Measurements from ENCODE around the gene DOC2A. TPM values are rescaled to one million over a fixed set of nuclear protein-coding genes. Genes with fewer than 3 reads are reported as not detected.
"Not testable (repeated sequence)": the region's sequence is repeated elsewhere in the genome, so short reads cannot be mapped to it uniquely, and the experiment has no call there.

DOC2A gene
- total and polyA plus RNA-seq, 10 donors, result 0.74 to 4.8 (median 2.5) TPM

DNA sequence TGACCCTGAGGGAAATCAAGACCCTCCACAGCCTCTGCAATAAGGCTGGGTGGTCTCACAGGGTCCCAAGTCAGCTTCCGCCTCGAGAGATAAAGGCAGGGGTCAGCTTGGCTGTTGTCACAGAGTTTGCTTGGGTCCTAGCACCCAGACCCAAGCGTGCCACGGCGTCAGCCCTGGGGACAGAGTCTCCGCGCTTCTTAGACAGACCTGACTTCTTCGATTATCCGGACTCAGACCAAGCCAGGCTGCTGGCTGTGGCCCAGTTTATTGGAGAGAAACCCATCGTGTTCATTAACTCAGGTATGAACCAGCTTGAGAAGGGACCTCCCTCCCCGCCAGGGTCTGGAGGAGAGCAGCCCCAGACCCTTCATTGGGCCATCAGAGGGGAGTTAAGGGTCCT, 12.8 kb upstream of the DOC2A start:
- intact Hi-C loops (cut with DNase I; ENCODE audit: low total_unique reads), result loop anchor here (5.0 kb wide), 1 partner anchor 321 kb away; no protein-coding TSS in a partner anchor
- Histone ChIP-seq H3K4me3 (no peak overlapping the region), H3K4me1 (peaks cover 0 to 18% (median 15%) of the 10 kb centered on the region in 6 donors), H3K27ac (no peak overlapping the region), H3K36me3 (no peaks in the 10 kb centered on the region), H3K9me3 (no peaks in the 10 kb centered on the region), H3K27me3 (replicated peaks in 1 of 7) (peaks cover 0 to 49% (median 8%) of the 10 kb centered on the region in 7 donors)
- no peak for DNase-seq
- 82 to 90% (median 88%) methylated on average over 11 of the region's 11 CpGs for WGBS, 5 donors
- TF ChIP-seq, protein P1, sequence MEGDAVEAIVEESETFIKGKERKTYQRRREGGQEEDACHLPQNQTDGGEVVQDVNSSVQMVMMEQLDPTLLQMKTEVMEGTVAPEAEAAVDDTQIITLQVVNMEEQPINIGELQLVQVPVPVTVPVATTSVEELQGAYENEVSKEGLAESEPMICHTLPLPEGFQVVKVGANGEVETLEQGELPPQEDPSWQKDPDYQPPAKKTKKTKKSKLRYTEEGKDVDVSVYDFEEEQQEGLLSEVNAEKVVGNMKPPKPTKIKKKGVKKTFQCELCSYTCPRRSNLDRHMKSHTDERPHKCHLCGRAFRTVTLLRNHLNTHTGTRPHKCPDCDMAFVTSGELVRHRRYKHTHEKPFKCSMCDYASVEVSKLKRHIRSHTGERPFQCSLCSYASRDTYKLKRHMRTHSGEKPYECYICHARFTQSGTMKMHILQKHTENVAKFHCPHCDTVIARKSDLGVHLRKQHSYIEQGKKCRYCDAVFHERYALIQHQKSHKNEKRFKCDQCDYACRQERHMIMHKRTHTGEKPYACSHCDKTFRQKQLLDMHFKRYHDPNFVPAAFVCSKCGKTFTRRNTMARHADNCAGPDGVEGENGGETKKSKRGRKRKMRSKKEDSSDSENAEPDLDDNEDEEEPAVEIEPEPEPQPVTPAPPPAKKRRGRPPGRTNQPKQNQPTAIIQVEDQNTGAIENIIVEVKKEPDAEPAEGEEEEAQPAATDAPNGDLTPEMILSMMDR (IDR thresholded peaks at IDR 0.05 in 8 of 11, conservative IDR thresholded peaks at IDR 0.05 in 3 of 11), result no peak
- no peak for TF ChIP-seq POLR2A (IDR thresholded peaks at IDR 0.05)

DNA sequence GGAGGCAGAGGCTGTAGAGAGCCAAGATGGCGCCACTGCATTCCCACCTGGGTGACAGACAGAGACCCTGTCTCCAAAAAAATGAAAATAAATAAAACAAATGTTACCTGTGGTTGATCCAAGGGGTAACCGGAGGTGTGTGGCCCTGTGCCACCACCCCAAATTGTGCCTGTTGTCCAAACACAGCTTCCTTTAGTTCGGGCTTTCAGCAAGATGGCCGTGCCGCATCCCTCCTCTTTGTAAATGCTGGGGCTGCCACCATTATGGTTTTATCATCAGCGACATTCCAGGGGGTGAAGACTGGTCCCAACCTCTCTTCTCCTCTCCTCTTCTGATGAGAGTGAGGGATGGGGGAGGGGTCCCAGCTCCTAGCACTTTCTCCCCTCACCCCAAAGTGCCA, 12.1 kb upstream of the DOC2A start, which contains the start of gene C16orf92:
Gene C16orf92, plus strand, starts transcription at position 312 of the 400 bp plus-strand sequence. CDS start 143 bp downstream, outside the sequence.
- TF ChIP-seq, protein P1 (IDR thresholded peaks at IDR 0.05 in 8 of 11, conservative IDR thresholded peaks at IDR 0.05 in 3 of 11), result no peak
- no peak for TF ChIP-seq POLR2AphosphoS5 (IDR thresholded peaks at IDR 0.05)
- no peak for TF ChIP-seq POLR2A (IDR thresholded peaks at IDR 0.05)
- no peak for DNase-seq
- no peak within 1 kb of the TSS for H3K4me3 ChIP-seq
- no peaks in the 10 kb centered on the region for H3K36me3 ChIP-seq
- H3K4me1 ChIP-seq, result peaks cover 0 to 18% (median 15%) of the 10 kb centered on the region in 6 donors
- H3K27ac ChIP-seq, result no peak within 1 kb of the TSS
- intact Hi-C loops (cut with DNase I; ENCODE audit: low total_unique reads), result loop anchor here (5.0 kb wide), 1 partner anchor 321 kb away; no protein-coding TSS in a partner anchor
- no peaks in the 10 kb centered on the region for H3K9me3 ChIP-seq
- 78 to 95% (median 90%) methylated on average over 6 of the region's 6 CpGs for WGBS, 5 donors
- peaks cover 0 to 42% (median 3%) of the 10 kb centered on the region in 7 donors for H3K27me3 ChIP-seq (replicated peaks in 1 of 7)

DNA sequence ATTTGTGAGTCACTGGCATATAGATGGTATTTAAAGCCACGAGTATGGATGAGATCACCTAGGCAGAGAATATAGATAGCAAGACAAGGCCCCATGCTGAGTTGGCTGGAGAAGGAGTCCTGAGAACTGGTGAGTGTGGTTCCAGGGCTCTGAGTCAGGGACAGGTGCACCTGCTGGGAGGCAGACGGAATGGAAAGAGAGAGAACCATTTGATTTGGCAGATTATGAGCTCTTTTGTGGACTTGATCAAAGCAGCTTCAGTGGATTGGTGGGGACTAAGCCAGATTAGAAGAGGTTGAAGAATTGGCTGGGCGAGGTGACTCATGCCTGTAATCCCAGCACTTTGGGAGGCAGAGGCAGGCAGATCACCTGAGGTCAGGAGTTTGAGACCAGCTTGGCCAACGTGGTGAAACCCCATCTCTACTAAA, 7.9 kb upstream of the DOC2A start:
- H3K36me3 ChIP-seq, result no peaks in the 10 kb centered on the region
- H3K4me1 ChIP-seq, result peaks cover 0 to 18% (median 15%) of the 10 kb centered on the region in 6 donors
- WGBS, 5 donors, result 66 to 82% (median 78%) methylated on average over 4 of the region's 4 CpGs
- DNase-seq, result no peak
- H3K27me3 ChIP-seq (replicated peaks in 1 of 7), result peaks cover 0 to 1% (median 0%) of the 10 kb centered on the region in 7 donors
- intact Hi-C loops (cut with DNase I; ENCODE audit: low total_unique reads), result no loop called here
- no peak overlapping the region for H3K4me3 ChIP-seq
- H3K9me3 ChIP-seq, result no peaks in the 10 kb centered on the region
- TF ChIP-seq POLR2A (IDR thresholded peaks at IDR 0.05) (no peak), POLR2AphosphoS5 (IDR thresholded peaks at IDR 0.05) (no peak)
- TF ChIP-seq, protein P1 (IDR thresholded peaks at IDR 0.05 in 8 of 11, conservative IDR thresholded peaks at IDR 0.05 in 3 of 11), result no peak
- no peak overlapping the region for H3K27ac ChIP-seq

DNA sequence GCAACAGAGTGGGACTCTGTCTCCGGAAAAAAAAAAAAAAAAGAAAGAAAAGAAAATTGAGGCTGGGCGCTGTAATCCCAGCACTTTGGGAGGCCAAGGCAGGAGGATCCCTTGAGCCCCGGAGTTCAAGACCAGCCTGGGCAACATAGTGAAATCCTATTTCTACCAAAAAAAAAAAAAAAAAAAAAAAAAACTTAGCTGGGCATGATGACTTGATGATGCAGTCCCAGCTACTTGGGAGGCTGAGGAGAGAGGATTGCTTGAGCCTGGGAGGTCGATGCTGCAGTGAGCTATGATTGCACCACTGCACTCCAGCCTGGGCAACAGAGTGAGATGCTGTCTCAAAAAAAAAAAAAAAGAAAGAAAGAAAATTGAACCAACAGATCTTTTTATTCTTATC, 7.1 kb upstream of the DOC2A start:
- H3K4me1 ChIP-seq, result peaks cover 0 to 18% (median 15%) of the 10 kb centered on the region in 6 donors
- H3K9me3 ChIP-seq; H3K27ac ChIP-seq; intact Hi-C loops (cut with DNase I; ENCODE audit: low total_unique reads); H3K4me3 ChIP-seq; H3K36me3 ChIP-seq; DNase-seq; H3K27me3 ChIP-seq (replicated peaks in 1 of 7): not testable (repeated sequence)
- WGBS, 5 donors, result 86 to 89% (median 87%) methylated on average over 4 of the region's 4 CpGs
